ENCODE results near the gene MESP2.
A peak's percentile ranks its signal among the peaks of the same experiment; 100 is the strongest.

MESP2 gene

DNA sequence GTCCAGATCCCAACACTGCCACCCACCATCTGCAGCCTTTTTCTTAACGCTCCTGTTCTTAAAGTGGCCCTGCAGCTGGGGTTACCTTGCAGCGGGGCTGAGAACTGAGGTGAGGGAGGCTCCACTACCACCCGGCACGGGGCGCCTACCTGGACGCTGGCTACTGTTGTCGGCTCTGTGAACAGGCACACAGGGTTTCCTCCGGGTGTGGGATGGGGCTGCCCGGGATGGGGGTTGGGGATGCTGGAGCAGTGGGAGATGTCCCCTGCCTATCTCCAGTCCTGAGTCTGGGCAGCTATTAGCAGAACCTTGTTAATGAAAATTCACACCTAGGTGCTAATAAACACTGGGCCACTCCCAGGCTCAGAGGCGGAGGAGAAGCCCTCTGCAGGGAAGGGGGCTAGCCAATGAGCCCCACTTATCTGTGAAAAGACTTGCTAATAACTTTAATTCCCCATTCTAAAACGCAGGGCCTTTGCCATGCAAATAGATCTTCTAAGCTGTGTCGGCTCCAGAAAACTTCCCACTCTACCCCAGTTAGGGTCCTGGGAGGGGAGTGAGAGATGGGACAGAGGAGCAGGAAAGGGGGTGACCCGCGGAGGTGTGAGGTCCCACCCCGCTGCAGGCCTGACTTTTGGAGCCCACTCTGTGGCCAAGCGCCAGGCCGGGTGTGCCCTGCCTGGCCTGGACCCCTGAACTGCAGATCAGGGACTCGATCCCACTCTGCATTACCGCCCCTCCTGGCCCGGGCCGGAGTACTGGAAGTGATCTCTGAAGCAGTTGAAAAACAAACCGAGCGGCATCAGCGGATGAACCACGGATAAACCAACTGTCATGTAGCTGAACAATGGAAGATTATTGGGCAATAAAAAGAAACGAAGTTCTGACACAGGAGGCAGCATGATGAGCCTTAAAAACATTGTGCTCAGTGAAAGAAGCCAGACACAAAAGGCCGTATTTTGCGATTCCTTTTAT is 28.1 kb upstream of the MESP2 start:
- H3K36me3 Mint-ChIP-seq (ENCODE audit: low read depth): no peaks in the 10 kb centered on the region
- peak overlapping the region; percentile 72 for H3K4me3 Mint-ChIP-seq
- TF ChIP-seq, protein P1, sequence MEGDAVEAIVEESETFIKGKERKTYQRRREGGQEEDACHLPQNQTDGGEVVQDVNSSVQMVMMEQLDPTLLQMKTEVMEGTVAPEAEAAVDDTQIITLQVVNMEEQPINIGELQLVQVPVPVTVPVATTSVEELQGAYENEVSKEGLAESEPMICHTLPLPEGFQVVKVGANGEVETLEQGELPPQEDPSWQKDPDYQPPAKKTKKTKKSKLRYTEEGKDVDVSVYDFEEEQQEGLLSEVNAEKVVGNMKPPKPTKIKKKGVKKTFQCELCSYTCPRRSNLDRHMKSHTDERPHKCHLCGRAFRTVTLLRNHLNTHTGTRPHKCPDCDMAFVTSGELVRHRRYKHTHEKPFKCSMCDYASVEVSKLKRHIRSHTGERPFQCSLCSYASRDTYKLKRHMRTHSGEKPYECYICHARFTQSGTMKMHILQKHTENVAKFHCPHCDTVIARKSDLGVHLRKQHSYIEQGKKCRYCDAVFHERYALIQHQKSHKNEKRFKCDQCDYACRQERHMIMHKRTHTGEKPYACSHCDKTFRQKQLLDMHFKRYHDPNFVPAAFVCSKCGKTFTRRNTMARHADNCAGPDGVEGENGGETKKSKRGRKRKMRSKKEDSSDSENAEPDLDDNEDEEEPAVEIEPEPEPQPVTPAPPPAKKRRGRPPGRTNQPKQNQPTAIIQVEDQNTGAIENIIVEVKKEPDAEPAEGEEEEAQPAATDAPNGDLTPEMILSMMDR (IDR thresholded peaks at IDR 0.05): no peak
- peaks cover 20% of the 10 kb centered on the region for H3K4me1 Mint-ChIP-seq
- no peak for DNase-seq
- H3K27me3 Mint-ChIP-seq (ENCODE audit: low read depth, poor library complexity): peaks cover 11% of the 10 kb centered on the region
- no peak overlapping the region for H3K27ac Mint-ChIP-seq
- H3K9me3 Mint-ChIP-seq: no peaks in the 10 kb centered on the region

DNA sequence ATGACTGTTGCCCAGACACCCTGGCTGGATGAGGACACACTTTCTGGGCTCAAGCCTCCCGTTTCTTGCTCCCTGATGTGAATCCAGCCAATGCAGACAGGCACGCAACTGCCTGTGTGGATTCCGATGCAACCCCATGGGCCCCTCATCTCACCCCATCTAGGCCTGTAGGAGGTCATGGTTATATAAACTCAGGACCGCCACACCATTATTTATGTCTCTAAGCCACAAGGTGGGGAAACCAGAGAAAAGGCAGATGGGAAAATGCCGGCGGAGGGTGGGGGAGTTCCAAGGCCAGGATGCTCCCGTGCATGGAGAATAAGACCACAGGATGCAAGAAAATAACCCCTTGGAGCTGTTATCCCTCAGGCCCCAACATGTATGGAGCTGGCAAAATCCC is 27.1 kb upstream of the MESP2 start:
- Mint-ChIP-seq H3K36me3 (ENCODE audit: low read depth) (no peaks in the 10 kb centered on the region), H3K4me3 (peak overlapping the region; percentile 72), H3K27me3 (ENCODE audit: low read depth, poor library complexity) (peaks cover 19% of the 10 kb centered on the region), H3K4me1 (peaks cover 20% of the 10 kb centered on the region), H3K9me3 (no peaks in the 10 kb centered on the region), H3K27ac (no peak overlapping the region)
- DNase-seq: no peak
- TF ChIP-seq, protein P1 (IDR thresholded peaks at IDR 0.05): no peak

DNA sequence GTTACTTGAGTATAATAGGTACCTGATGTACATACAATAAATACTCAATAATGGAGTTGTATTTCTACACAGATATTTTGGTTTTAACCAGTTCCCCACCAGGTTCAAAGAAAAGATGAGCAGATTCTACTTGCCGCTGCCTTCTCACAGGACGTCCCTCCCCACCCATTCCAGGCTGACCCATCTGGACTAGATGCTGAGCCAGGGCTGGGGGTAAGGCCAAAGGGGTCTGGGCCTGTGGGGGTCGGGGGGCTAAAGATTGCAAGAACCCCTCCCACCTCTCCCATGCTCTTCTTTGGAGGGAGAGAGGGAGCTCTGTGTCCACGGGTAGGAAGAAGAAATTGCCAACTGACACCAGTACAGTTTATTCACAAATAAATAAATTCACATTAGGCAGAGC is 26.6 kb upstream of the MESP2 start:
- H3K4me3 Mint-ChIP-seq: peak overlapping the region; percentile 72
- H3K36me3 Mint-ChIP-seq (ENCODE audit: low read depth): no peaks in the 10 kb centered on the region
- no peak for DNase-seq
- no peak overlapping the region for H3K27ac Mint-ChIP-seq
- TF ChIP-seq, protein P1 (IDR thresholded peaks at IDR 0.05): no peak
- peaks cover 20% of the 10 kb centered on the region for H3K4me1 Mint-ChIP-seq
- H3K27me3 Mint-ChIP-seq (ENCODE audit: low read depth, poor library complexity): peaks cover 24% of the 10 kb centered on the region
- no peaks in the 10 kb centered on the region for H3K9me3 Mint-ChIP-seq

DNA sequence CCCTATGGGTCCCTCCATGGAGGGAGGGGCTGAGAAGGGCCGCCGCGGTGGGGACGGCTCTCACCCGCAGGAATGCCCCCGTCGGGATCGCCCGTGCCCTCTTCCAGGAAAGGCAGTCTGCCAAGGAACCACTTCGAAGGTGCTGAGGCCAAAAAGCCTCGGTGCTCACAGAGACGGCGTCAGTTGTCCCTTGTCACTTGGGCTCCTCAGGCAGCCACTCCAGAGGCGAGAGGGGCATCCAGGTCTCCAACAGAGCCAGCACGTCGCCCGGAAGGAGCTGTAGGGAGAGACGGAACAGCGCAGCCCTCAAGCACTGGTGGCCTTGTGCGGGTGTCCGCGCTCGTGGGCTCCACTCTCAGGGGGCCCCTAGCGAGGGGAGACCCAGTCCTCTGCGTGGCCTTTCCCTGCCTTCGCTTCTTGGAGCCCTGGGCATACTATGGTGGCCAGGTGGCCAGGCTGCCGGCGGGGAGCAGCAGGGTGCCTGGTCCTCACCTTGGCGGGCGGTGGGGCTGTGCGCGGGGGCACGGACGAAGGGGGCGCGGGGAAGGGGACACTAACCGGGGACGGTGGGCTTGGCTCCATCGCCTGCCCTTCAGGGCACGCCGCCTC is 26.1 kb upstream of the MESP2 start:
- no peak for DNase-seq
- peaks cover 28% of the 10 kb centered on the region for H3K27me3 Mint-ChIP-seq (ENCODE audit: low read depth, poor library complexity)
- H3K4me3 Mint-ChIP-seq: peak overlapping the region; percentile 72
- TF ChIP-seq, protein P1 (IDR thresholded peaks at IDR 0.05): no peak
- peaks cover 20% of the 10 kb centered on the region for H3K4me1 Mint-ChIP-seq
- no peaks in the 10 kb centered on the region for H3K36me3 Mint-ChIP-seq (ENCODE audit: low read depth)
- H3K27ac Mint-ChIP-seq: no peak overlapping the region
- no peaks in the 10 kb centered on the region for H3K9me3 Mint-ChIP-seq

DNA sequence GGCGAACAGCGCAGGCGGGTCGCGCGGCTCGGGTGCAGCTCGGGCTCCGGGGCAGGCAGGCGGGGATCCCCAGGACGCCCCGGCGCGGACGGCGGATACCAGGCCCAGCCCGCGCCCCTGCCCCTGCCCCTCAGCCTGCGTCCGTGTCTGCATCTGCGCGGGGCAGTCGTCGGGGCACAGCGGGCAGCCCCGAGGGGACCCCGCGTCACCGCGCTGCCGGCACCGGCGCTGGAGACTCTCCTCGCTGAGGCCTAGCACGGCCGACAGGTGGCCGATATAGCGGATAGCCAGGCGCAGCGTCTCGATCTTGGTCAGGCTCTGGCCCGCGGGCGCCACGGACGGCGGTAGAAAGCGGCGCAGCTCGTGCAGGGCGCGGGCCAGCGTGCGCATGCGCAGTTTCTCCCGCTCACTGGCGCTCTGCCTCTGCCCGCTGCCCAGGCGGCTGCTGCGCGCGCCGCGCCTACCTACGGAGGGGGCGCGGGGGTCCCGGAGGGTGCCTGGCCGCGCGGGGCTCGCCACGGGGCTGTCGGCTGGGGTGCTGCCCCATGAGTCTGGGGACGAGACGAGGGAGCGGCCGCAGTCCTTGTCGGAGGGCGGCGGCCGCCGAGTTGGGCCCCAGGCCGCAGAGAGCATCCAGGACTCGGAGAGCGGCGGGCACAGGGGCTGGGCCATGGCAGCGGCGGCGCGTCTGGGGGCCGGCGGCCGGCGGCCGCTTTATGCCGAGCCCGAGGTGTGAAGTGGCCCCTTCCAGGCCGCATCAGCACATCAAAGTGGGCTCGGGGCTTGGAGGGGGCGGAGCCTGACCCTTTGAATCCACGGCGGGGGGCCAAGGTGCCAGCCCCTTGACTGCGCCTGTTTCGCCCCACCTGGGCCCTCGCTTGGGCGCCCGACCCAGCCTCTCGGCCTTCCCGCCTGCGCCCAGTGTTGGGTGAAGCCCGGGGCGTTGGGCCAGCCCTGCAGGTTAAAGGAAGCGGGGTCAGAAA is 25.3 kb upstream of the MESP2 start, which contains the start of gene MESP1:
Gene MESP1, minus strand, starts transcription at position 690 of the 983 bp plus-strand sequence. Its CDS starts 18 bp downstream, at position 672.
- Mint-ChIP-seq H3K27ac (no peak within 1 kb of the TSS), H3K9me3 (no peaks in the 10 kb centered on the region), H3K27me3 (ENCODE audit: low read depth, poor library complexity) (peaks cover 34% of the 10 kb centered on the region), H3K4me1 (peaks cover 20% of the 10 kb centered on the region), H3K4me3 (peak within 1 kb of the TSS; percentile 72), H3K36me3 (ENCODE audit: low read depth) (no peaks in the 10 kb centered on the region)
- peak; percentile 95 for DNase-seq
- TF ChIP-seq, protein P1 (IDR thresholded peaks at IDR 0.05): peak; percentile 65

Measured in nephron progenitor cell (in vitro differentiated cells).